Trophoblast cell (in vitro differentiated cells and primary cell): ENCODE results near the gene SNAPC1.

Source experiments
- DNase-seq, 2 donors: peaks; one replicate each; pipeline ENCODE4 v3.0.0-alpha.2; 2016
- H2AFZ ChIP-seq: 2 replicates; pipeline ENCODE4 v1.6.1; 2013; ENCODE audit warnings: low read length, moderate library complexity, mild to moderate bottlenecking; ENCODE audit not compliant: insufficient read depth, poor library complexity
- H2AK5ac ChIP-seq: 2 replicates; pipeline ENCODE4 v1.6.1; 2013; ENCODE audit warnings: mild to moderate bottlenecking, low read length
- H2BK120ac ChIP-seq: 2 replicates; pipeline ENCODE4 v1.6.1; 2013; ENCODE audit warnings: low read length, mild to moderate bottlenecking, moderate library complexity; ENCODE audit not compliant: insufficient read depth, poor library complexity
- H2BK12ac ChIP-seq: 2 replicates; pipeline ENCODE4 v1.6.1; 2013; ENCODE audit warnings: mild to moderate bottlenecking, low read length, moderate library complexity
- H2BK5ac ChIP-seq: 2 replicates; pipeline ENCODE4 v1.6.1; 2013; ENCODE audit warnings: low read length, low read depth, moderate library complexity, mild to moderate bottlenecking; ENCODE audit not compliant: poor library complexity
- H3K14ac ChIP-seq: 2 replicates; pipeline ENCODE4 v1.6.1; 2013; ENCODE audit warnings: mild to moderate bottlenecking, low read length
- H3K18ac ChIP-seq: 2 replicates; pipeline ENCODE4 v1.6.1; 2013; ENCODE audit warnings: mild to moderate bottlenecking, low read length
- H3K23ac ChIP-seq: 2 replicates; pipeline ENCODE4 v1.6.1; 2013; ENCODE audit warnings: low read length
- H3K27ac ChIP-seq: 2 replicates; pipeline ENCODE4 v1.5.1; 2013; ENCODE audit warnings: low read depth, mild to moderate bottlenecking, inconsistent platforms, low read length, moderate library complexity
- H3K27me3 ChIP-seq: 2 replicates; pipeline ENCODE4 v1.6.1; 2013; ENCODE audit warnings: inconsistent platforms, mild to moderate bottlenecking, low read length, moderate library complexity; ENCODE audit not compliant: insufficient read depth
- H3K36me3 ChIP-seq, 2 experiments: 1 replicate in 1 of 2; 2 replicates in 1 of 2; pipeline ENCODE4 v1.6.1; 2013; ENCODE audit warnings: low read length in 2 of 2, mild to moderate bottlenecking in 2 of 2, moderate library complexity in 1 of 2; ENCODE audit not compliant: insufficient read depth in 2 of 2, control insufficient read depth in 1 of 2
- H3K4ac ChIP-seq: 2 replicates; pipeline ENCODE4 v1.6.1; 2013; ENCODE audit warnings: low read depth, mild to moderate bottlenecking, low read length, moderate library complexity
- H3K4me1 ChIP-seq, 2 experiments: 1 replicate in 1 of 2; 2 replicates in 1 of 2; pipeline ENCODE4 v1.6.1; 2013; ENCODE audit warnings: low read length in 2 of 2, mild to moderate bottlenecking in 2 of 2, moderate library complexity in 1 of 2; ENCODE audit not compliant: insufficient read depth in 2 of 2, control insufficient read depth in 1 of 2
- H3K4me2 ChIP-seq: 2 replicates; pipeline ENCODE4 v1.6.1; 2013; ENCODE audit warnings: inconsistent platforms, mild to moderate bottlenecking, low read length, moderate library complexity
- H3K4me3 ChIP-seq: 2 replicates; pipeline ENCODE4 v1.5.1; 2013; ENCODE audit warnings: mild to moderate bottlenecking, low read depth, low read length, inconsistent platforms
- H3K79me1 ChIP-seq: one replicate; pipeline ENCODE4 v1.6.1; 2013; ENCODE audit warnings: low read length
- H3K79me2 ChIP-seq: 2 replicates; pipeline ENCODE4 v1.6.1; 2013; ENCODE audit warnings: low read length, mild to moderate bottlenecking; ENCODE audit not compliant: control insufficient read depth, insufficient read depth, poor library complexity
- H3K9ac ChIP-seq: 2 replicates; pipeline ENCODE4 v1.6.1; 2013; ENCODE audit warnings: mild to moderate bottlenecking, low read length
- H3K9me3 ChIP-seq: 2 replicates; pipeline ENCODE4 v1.6.1; 2013; ENCODE audit warnings: low read depth, mild to moderate bottlenecking, control low read depth, inconsistent platforms, low read length; ENCODE audit not compliant: insufficient read depth
- H4K12ac ChIP-seq: 2 replicates; pipeline ENCODE4 v1.6.1; 2013; ENCODE audit warnings: low read depth, mild to moderate bottlenecking, low read length, moderate library complexity
- H4K8ac ChIP-seq: 2 replicates; pipeline ENCODE4 v1.6.1; 2013; ENCODE audit warnings: low read depth, mild to moderate bottlenecking, low read length, moderate library complexity
- H4K91ac ChIP-seq: one replicate; pipeline ENCODE4 v1.6.1; 2013; ENCODE audit warnings: low read depth, mild to moderate bottlenecking, low read length, moderate library complexity
- WGBS: extraction: QIAGEN DNeasy Blood & Tissue Kit; methylation state at CpG from one replicate; pipeline ENCODE4 v1.1.7; 2013; ENCODE audit warnings: missing lambda C conversion rate; ENCODE audit not compliant: insufficient read length, insufficient coverage; ENCODE audit errors: extremely low coverage; 5-methylcytosine and 5-hydroxymethylcytosine counted together

Gene SNAPC1

DNA sequence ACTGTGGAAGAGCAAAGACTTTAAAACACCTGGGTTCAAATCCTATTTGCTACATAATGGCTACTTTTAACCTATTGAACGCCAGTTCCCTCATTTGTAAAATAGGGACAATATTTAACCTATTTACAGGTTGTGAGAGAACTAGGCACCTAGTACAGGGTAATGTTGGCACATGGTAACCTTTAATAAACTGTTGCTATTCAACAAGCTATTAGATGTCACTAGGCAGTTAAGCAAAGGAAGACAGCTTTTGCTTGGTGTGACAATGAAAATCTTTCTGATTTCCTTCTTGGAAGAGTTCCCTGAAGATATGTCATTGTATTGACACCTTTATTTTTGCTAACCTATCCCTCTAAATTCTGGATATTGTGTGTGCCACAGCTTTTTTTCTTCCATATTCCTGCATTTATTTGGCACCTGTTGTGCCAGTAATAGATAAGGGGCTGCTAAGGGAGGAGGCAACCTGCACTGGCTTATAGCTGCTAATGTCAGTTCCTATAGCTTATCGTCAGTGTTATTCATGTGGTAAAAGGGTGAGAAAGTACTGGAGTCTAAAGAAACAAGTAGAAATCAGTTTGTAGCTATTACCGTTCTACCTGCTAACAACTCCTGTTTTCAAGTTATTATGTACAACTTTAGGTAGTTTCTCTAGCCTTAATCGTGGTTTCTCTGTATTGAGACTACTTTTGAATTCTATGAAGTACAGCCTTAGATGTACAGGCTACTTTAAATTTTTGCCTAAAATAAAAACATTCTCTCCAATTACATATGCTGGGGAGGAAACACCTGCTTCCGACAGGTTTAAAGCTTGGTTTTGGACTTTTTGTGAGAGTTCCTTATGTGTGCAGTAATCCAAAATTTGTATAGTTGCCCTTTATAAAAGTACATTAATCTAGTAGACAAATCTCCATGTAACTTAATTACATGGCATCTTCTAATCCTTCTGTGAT lies 42.6 kb upstream of the SNAPC1 start:
- Histone ChIP-seq H3K4ac (peak overlapping the region; percentile 94), H2AK5ac (no peak overlapping the region), H3K79me2 (peaks cover 13% of the 10 kb centered on the region), H3K18ac (no peak overlapping the region), H3K4me1 (peaks cover 0 to 5% of the 10 kb centered on the region in 2 experiments), H3K36me3 (peaks cover 7 to 12% of the 10 kb centered on the region in 2 experiments), H3K27me3 (no peaks in the 10 kb centered on the region), H2BK120ac (no peak overlapping the region), H3K79me1 (no peaks in the 10 kb centered on the region), H2BK5ac (no peak overlapping the region), H3K27ac (no peak overlapping the region), H3K4me2 (no peak overlapping the region), H3K9ac (no peak overlapping the region), H3K14ac (no peak overlapping the region), H4K12ac (no peak overlapping the region), H4K91ac (no peak overlapping the region), H2BK12ac (no peak overlapping the region), H3K23ac (no peak overlapping the region), H2AFZ (no peak overlapping the region), H4K8ac (no peak overlapping the region), H3K9me3 (no peaks in the 10 kb centered on the region), H3K4me3 (no peak overlapping the region)
- no CpG with 5 or more reads among the region's 5 CpGs for WGBS
- no peak for DNase-seq

DNA sequence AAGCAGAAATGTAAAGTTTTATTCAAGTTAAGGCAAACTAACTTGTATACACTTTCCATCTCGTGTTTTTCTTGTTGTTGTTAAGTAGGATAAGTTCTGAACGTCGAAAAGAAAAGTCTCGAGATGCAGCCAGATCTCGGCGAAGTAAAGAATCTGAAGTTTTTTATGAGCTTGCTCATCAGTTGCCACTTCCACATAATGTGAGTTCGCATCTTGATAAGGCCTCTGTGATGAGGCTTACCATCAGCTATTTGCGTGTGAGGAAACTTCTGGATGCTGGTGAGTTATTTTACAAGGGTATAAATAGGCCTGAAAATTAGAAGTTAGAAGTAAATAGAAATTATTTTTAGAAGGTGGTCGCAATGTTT lies 41.9 kb upstream of the SNAPC1 start:
- no peak overlapping the region for H4K91ac ChIP-seq
- H3K27ac ChIP-seq, result no peak overlapping the region
- peaks cover 0 to 5% of the 10 kb centered on the region in 2 experiments for H3K4me1 ChIP-seq
- H4K12ac ChIP-seq, result no peak overlapping the region
- peaks cover 13% of the 10 kb centered on the region for H3K79me2 ChIP-seq
- H3K14ac ChIP-seq, result no peak overlapping the region
- no peak overlapping the region for H2AK5ac ChIP-seq
- WGBS, result 100% methylated on average over 1 of the region's 9 CpGs
- no peak overlapping the region for H2BK5ac ChIP-seq
- no peaks in the 10 kb centered on the region for H3K9me3 ChIP-seq
- H3K4me2 ChIP-seq, result no peak overlapping the region
- no peaks in the 10 kb centered on the region for H3K27me3 ChIP-seq
- H2BK120ac ChIP-seq, result no peak overlapping the region
- H3K36me3 ChIP-seq, result peaks cover 7 to 14% of the 10 kb centered on the region in 2 experiments
- H2BK12ac ChIP-seq, result no peak overlapping the region
- H3K79me1 ChIP-seq, result no peaks in the 10 kb centered on the region
- H3K4ac ChIP-seq, result peak overlapping the region; percentile 64
- no peak overlapping the region for H4K8ac ChIP-seq
- H3K9ac ChIP-seq, result no peak overlapping the region
- H3K23ac ChIP-seq, result no peak overlapping the region
- H3K4me3 ChIP-seq, result no peak overlapping the region
- no peak overlapping the region for H2AFZ ChIP-seq
- no peak overlapping the region for H3K18ac ChIP-seq
- DNase-seq, result peak; percentile 53 to 69

DNA sequence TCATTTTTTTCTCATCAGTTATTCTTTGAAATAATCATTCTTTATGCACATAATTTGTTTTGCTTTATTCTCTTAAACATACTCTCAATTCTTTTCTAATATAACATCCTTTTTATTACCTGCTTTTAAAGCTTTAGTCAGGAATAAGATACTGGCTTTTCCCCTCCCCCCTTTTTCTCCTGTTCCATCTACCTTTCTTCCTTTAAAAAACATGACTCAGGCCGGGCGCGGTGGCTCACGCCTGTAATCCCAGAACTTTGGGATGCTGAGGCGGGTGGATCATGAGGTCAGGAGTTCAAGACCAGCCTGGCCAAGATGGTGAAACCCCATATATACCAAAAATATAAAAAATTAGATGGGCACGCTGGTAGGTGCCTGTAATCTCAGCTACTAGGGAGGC lies 41.5 kb upstream of the SNAPC1 start:
- no peak for DNase-seq
- Histone ChIP-seq H2BK120ac (no peak overlapping the region), H3K4me2 (no peak overlapping the region), H4K8ac (no peak overlapping the region), H3K23ac (no peak overlapping the region), H3K4me1 (peaks cover 0 to 5% of the 10 kb centered on the region in 2 experiments), H3K9me3 (no peaks in the 10 kb centered on the region), H2AK5ac (no peak overlapping the region), H3K27me3 (no peaks in the 10 kb centered on the region), H3K4me3 (no peak overlapping the region), H3K4ac (no peak overlapping the region), H3K79me2 (peaks cover 10% of the 10 kb centered on the region), H4K12ac (no peak overlapping the region), H3K18ac (no peak overlapping the region), H3K79me1 (no peaks in the 10 kb centered on the region), H4K91ac (no peak overlapping the region), H3K9ac (no peak overlapping the region), H2AFZ (no peak overlapping the region), H2BK5ac (no peak overlapping the region), H3K27ac (no peak overlapping the region), H2BK12ac (no peak overlapping the region), H3K14ac (no peak overlapping the region), H3K36me3 (peaks cover 11 to 18% of the 10 kb centered on the region in 2 experiments)
- WGBS, result no CpG with 5 or more reads among the region's 6 CpGs

DNA sequence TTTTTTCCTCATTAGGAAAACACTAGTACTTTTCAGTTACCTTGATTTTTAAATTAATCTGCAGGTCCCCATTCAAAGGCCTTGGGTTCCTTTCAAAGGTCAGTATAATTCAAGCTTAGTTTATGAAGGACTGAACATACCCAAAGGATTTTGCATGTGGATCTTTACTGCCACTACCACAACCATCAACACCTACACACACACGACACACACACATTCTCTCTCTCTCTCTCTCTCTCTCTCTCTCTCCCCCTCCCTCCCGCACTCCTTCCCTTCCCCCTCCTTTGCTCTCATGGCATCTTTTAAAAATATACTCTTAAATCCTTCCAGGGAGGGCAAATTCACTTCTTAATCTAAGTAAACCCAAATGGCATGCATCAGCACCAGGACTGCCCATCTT lies 38.1 kb upstream of the SNAPC1 start:
- H3K4me1 ChIP-seq, result peaks cover 0 to 2% of the 10 kb centered on the region in 2 experiments

More for the DNA sequence above, 38.1 kb upstream of the SNAPC1 start:
- Histone ChIP-seq H2BK5ac (no peak overlapping the region), H3K27me3 (no peaks in the 10 kb centered on the region), H4K91ac (no peak overlapping the region), H2AK5ac (no peak overlapping the region), H2AFZ (no peak overlapping the region), H3K27ac (no peak overlapping the region), H2BK12ac (no peak overlapping the region), H3K9ac (no peak overlapping the region), H3K36me3 (peaks cover 19 to 35% of the 10 kb centered on the region in 2 experiments), H3K4me2 (no peak overlapping the region), H3K14ac (no peak overlapping the region), H3K9me3 (no peaks in the 10 kb centered on the region), H3K23ac (no peak overlapping the region), H3K79me1 (no peaks in the 10 kb centered on the region), H4K12ac (no peak overlapping the region), H2BK120ac (no peak overlapping the region), H4K8ac (no peak overlapping the region), H3K79me2 (peaks cover 4% of the 10 kb centered on the region), H3K4ac (peak overlapping the region; percentile 55), H3K18ac (no peak overlapping the region), H3K4me3 (no peak overlapping the region)
- DNase-seq, result no peak
- WGBS, result no CpG with 5 or more reads among the region's 2 CpGs
